DND-41 (cell line): ENCODE measurements around the gene ZNF207.

Experiments used
- ATAC-seq: fragments of 200-7000 bp; cut with Tn5 transposase; 3 replicates; pipeline ENCODE4 v1.9.1; 2021; ENCODE audit warnings: low read depth; ENCODE audit not compliant: insufficient read depth
- DNase-seq: peaks from one replicate; pipeline ENCODE4 v3.0.0-alpha.2; 2020
- H2AFZ ChIP-seq: 2 replicates; pipeline ENCODE4 v1.6.0; 2012; ENCODE audit warnings: low read depth, low read length
- H3K27ac ChIP-seq: 2 replicates; pipeline ENCODE4 v1.5.1; 2012; ENCODE audit warnings: low read length, inconsistent platforms
- H3K27me3 ChIP-seq: fragments of 200-600 bp; sonication (generic); 2 replicates; pipeline ENCODE4 v1.6.0; 2012; ENCODE audit warnings: low read length, mild to moderate bottlenecking, inconsistent platforms; ENCODE audit not compliant: insufficient read depth, poor library complexity
- H3K36me3 ChIP-seq: 2 replicates; pipeline ENCODE4 v1.5.1; 2012; ENCODE audit warnings: low read length, inconsistent platforms; ENCODE audit not compliant: insufficient read depth
- H3K4me1 ChIP-seq: 2 replicates; pipeline ENCODE4 v1.5.1; 2012; ENCODE audit warnings: mild to moderate bottlenecking, low read length; ENCODE audit not compliant: insufficient read depth
- H3K4me2 ChIP-seq: 2 replicates; pipeline ENCODE4 v1.6.0; 2012; ENCODE audit warnings: mild to moderate bottlenecking, moderate library complexity, low read length, inconsistent platforms; ENCODE audit not compliant: insufficient read depth
- H3K4me3 ChIP-seq, 2 experiments: fragments of 200-600 bp in 1 of 2; shearing (Covaris generic) in 1 of 2; 2 replicates each; pipeline ENCODE4 v1.5.1; 2012 to 2016; ENCODE audit warnings: inconsistent platforms in 2 of 2, low read length in 2 of 2, mild to moderate bottlenecking in 2 of 2, low read depth in 1 of 2, moderate library complexity in 1 of 2
- H3K79me2 ChIP-seq: 2 replicates; pipeline ENCODE4 v1.6.0; 2012; ENCODE audit warnings: low read length, inconsistent platforms; ENCODE audit not compliant: insufficient read depth
- H3K9ac ChIP-seq: 2 replicates; pipeline ENCODE4 v1.6.0; 2012; ENCODE audit warnings: low read depth, mild to moderate bottlenecking, inconsistent platforms, low read length, moderate library complexity
- H3K9me3 ChIP-seq: 2 replicates; pipeline ENCODE4 v1.5.1; 2012; ENCODE audit warnings: low read length, moderate library complexity, mild to moderate bottlenecking, inconsistent platforms; ENCODE audit not compliant: insufficient read depth, severe bottlenecking
- H4K20me1 ChIP-seq: 2 replicates; pipeline ENCODE4 v1.6.0; 2012; ENCODE audit warnings: low read length; ENCODE audit not compliant: insufficient read depth
- CTCF ChIP-seq: IDR thresholded peaks from 2 replicates; pipeline ENCODE4 v1.5.1; 2012; ENCODE audit warnings: borderline replicate concordance, low read length, moderate library complexity, mild to moderate bottlenecking; ENCODE audit not compliant: poor library complexity, severe bottlenecking; ENCODE audit errors: extremely low read depth
- EZH2 ChIP-seq: IDR thresholded peaks from 3 replicates; pipeline ENCODE4 v1.6.1; 2012; ENCODE audit warnings: borderline replicate concordance, low read depth, mild to moderate bottlenecking, moderate library complexity, low read length, inconsistent platforms; ENCODE audit not compliant: severe bottlenecking

The ZNF207 gene

GRCh38 chr17:32330147-32330546, 19.8 kb upstream of the ZNF207 start:
- Histone ChIP-seq H3K4me3 (no peak overlapping the region), H3K9me3 (no peaks in the 10 kb centered on the region), H3K27me3 (no peaks in the 10 kb centered on the region), H3K27ac (no peak overlapping the region), H3K36me3 (peaks cover 15% of the 10 kb centered on the region), H4K20me1 (no peaks in the 10 kb centered on the region), H3K79me2 (no peaks in the 10 kb centered on the region), H3K4me2 (no peak overlapping the region), H3K4me1 (peaks cover 24% of the 10 kb centered on the region), H2AFZ (no peak overlapping the region), H3K9ac (no peak overlapping the region)
- no peak for DNase-seq
- TF ChIP-seq CTCF, result no peak
- TF ChIP-seq EZH2, result no peak
- no peak for ATAC-seq

- H4K20me1 ChIP-seq, result no peaks in the 10 kb centered on the region
- no peak overlapping the region for H3K9ac ChIP-seq
- DNase-seq (no peak), ATAC-seq (peak; percentile 90)
- H3K9me3 ChIP-seq, result no peaks in the 10 kb centered on the region
- H2AFZ ChIP-seq, result no peak overlapping the region
- H3K79me2 ChIP-seq, result no peaks in the 10 kb centered on the region
- no peak overlapping the region for H3K4me3 ChIP-seq
- no peak overlapping the region for H3K4me2 ChIP-seq
- H3K27me3 ChIP-seq, result no peaks in the 10 kb centered on the region
- TF ChIP-seq EZH2, result no peak
- TF ChIP-seq CTCF, result no peak
- H3K36me3 ChIP-seq, result peaks cover 23% of the 10 kb centered on the region
- H3K27ac ChIP-seq, result no peak overlapping the region
- H3K4me1 ChIP-seq, result peaks cover 24% of the 10 kb centered on the region
Measured at GRCh38 chr17:32331243-32332040, 18.5 kb upstream of the ZNF207 start.

- Histone ChIP-seq H2AFZ (no peak overlapping the region), H3K4me3 (no peak overlapping the region), H3K27me3 (no peaks in the 10 kb centered on the region), H3K9ac (no peak overlapping the region), H3K4me2 (no peak overlapping the region), H3K4me1 (peaks cover 24% of the 10 kb centered on the region), H3K79me2 (no peaks in the 10 kb centered on the region), H3K36me3 (peaks cover 38% of the 10 kb centered on the region), H4K20me1 (no peaks in the 10 kb centered on the region), H3K27ac (no peak overlapping the region), H3K9me3 (no peaks in the 10 kb centered on the region)
- TF ChIP-seq EZH2 (no peak), CTCF (no peak)
- no peak for DNase-seq
- no peak for ATAC-seq
Measured at GRCh38 chr17:32333187-32333586, 16.8 kb upstream of the ZNF207 start.
